ENCODE measurements around the gene COPE. TPM values are rescaled to one million over a fixed set of nuclear protein-coding genes. Genes with fewer than 3 reads are reported as not detected.

COPE gene
- total RNA-seq, 1 donor from 2014 or later: 171 TPM

- Mint-ChIP-seq H3K4me3 (no peak overlapping the region), H3K9me3 (no peaks in the 10 kb centered on the region), H3K27ac (peak overlapping the region; percentile 19), H3K4me1 (ENCODE audit: unreplicated experiment) (peaks cover 6% of the 10 kb centered on the region), H3K36me3 (peaks cover 7% of the 10 kb centered on the region), H3K27me3 (no peaks in the 10 kb centered on the region)
- TF ChIP-seq CTCF (conservative IDR thresholded peaks at IDR 0.05): no peak
- DNase-seq (ENCODE audit: extremely low spot score, unreplicated experiment): no peak
Observed at GRCh38 chr19:18855647-18856384, 63.4 kb downstream of the COPE start.

- peaks cover 7% of the 10 kb centered on the region for H3K36me3 Mint-ChIP-seq
- H3K9me3 Mint-ChIP-seq: no peaks in the 10 kb centered on the region
- H3K4me3 Mint-ChIP-seq: no peak overlapping the region
- no peak for DNase-seq (ENCODE audit: extremely low spot score, unreplicated experiment)
- H3K4me1 Mint-ChIP-seq (ENCODE audit: unreplicated experiment): peaks cover 14% of the 10 kb centered on the region
- H3K27ac Mint-ChIP-seq: no peak overlapping the region
- TF ChIP-seq CTCF (conservative IDR thresholded peaks at IDR 0.05): no peak
- no peaks in the 10 kb centered on the region for H3K27me3 Mint-ChIP-seq
Observed at GRCh38 chr19:18854982-18855381, 64.2 kb downstream of the COPE start.

GRCh38 chr19:18853755-18854427 lies 65.3 kb downstream of the COPE start:
- no peaks in the 10 kb centered on the region for H3K27me3 Mint-ChIP-seq
- no peaks in the 10 kb centered on the region for H3K9me3 Mint-ChIP-seq
- no peak overlapping the region for H3K27ac Mint-ChIP-seq
- DNase-seq (ENCODE audit: extremely low spot score, unreplicated experiment): no peak
- no peak for TF ChIP-seq CTCF (conservative IDR thresholded peaks at IDR 0.05)
- no peak overlapping the region for H3K4me3 Mint-ChIP-seq
- H3K4me1 Mint-ChIP-seq (ENCODE audit: unreplicated experiment): peaks cover 24% of the 10 kb centered on the region
- peaks cover 7% of the 10 kb centered on the region for H3K36me3 Mint-ChIP-seq

- Mint-ChIP-seq H3K36me3 (peaks cover 7% of the 10 kb centered on the region), H3K27me3 (no peaks in the 10 kb centered on the region)
Observed at GRCh38 chr19:18852648-18853047, 66.5 kb downstream of the COPE start.

GRCh38 chr19:18851673-18852325 lies 67.4 kb downstream of the COPE start:
- H3K27me3 Mint-ChIP-seq: no peaks in the 10 kb centered on the region
- no peak for DNase-seq (ENCODE audit: extremely low spot score, unreplicated experiment)
- no peak overlapping the region for H3K4me3 Mint-ChIP-seq
- peaks cover 7% of the 10 kb centered on the region for H3K36me3 Mint-ChIP-seq
- TF ChIP-seq CTCF (conservative IDR thresholded peaks at IDR 0.05): no peak
- H3K9me3 Mint-ChIP-seq: no peaks in the 10 kb centered on the region
- no peak overlapping the region for H3K27ac Mint-ChIP-seq
- peaks cover 42% of the 10 kb centered on the region for H3K4me1 Mint-ChIP-seq (ENCODE audit: unreplicated experiment)

More at GRCh38 chr19:18852648-18853047, 66.5 kb downstream of the COPE start:
- H3K9me3 Mint-ChIP-seq: no peaks in the 10 kb centered on the region
- H3K4me3 Mint-ChIP-seq: no peak overlapping the region
- no peak for TF ChIP-seq CTCF (conservative IDR thresholded peaks at IDR 0.05)
- peaks cover 34% of the 10 kb centered on the region for H3K4me1 Mint-ChIP-seq (ENCODE audit: unreplicated experiment)
- DNase-seq (ENCODE audit: extremely low spot score, unreplicated experiment): no peak
- H3K27ac Mint-ChIP-seq: no peak overlapping the region
